HL-60/S4 (cell line): ENCODE measurements around the gene STAT1.

ENCODE experiments used
- in situ Hi-C: fragments of 300-500 bp; cut with MboI; formaldehyde crosslinking; loops from 2 replicates; pipeline ENCODE4 v1.14.3; 2022; ENCODE audit warnings: low sequenced_read_pairs

The STAT1 gene

DNA sequence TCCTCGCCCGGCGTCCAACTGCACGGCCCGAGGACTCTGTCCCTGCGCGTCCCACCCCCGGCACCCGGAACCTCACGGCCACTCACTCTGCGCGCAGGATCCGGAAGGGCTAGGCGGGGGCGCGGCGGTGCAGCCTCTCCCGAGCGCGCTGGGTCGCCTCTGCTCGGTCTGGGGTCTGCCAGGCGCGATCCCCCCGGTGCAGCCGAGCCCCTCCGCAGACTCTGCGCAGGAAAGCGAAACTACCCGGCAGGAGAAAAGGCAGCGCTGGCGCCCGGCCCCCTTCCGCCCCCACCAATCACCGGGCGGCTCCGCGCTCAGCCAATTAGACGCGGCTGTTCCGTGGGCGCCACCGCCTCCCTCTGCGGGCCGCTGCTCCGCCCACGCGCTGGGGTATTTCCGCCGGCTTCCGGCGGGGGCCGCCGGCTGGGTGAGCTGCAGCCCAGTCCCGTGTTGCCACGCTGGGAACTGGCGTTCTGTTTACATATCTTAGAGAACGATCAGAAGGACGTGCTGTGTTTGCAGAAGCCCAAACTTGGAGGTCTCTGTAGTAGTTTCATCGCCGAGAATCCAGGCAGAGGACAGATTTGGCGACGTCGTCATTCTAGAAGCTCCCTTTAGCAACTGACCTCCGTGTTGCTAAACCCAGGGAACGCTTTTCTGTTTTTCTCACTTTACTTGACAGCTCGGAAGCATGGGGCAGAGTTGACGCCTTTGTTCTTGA is at the start of gene STAT1:
Gene STAT1 (minus strand): TSS at position 240 of the 721 bp plus-strand sequence. CDS start 4,168 bp downstream, outside the sequence.
- in situ Hi-C loops = no loop called here

DNA sequence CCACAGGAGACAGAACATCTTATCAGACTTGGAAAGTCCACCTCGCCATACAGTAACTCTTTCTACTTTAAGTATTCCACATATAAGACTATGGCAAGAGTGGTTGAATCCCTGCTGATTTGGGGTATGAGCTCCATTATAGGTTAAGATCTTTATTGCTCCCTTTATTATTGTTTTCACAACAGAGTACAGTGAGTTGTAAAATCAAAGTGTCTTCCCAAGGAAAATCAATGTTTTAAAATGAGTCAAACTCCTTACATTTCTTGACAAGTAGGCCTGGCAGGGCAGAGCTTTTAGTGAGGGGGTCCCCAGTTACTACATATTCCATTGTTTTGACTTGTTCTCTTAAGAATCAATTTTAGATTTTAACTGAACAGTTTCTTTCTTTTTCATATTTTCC is 49.6 kb upstream of the STAT1 start:
- in situ Hi-C loops = loop anchor here (25.0 kb wide), 1 partner anchor 449 kb away; no protein-coding TSS in a partner anchor

DNA sequence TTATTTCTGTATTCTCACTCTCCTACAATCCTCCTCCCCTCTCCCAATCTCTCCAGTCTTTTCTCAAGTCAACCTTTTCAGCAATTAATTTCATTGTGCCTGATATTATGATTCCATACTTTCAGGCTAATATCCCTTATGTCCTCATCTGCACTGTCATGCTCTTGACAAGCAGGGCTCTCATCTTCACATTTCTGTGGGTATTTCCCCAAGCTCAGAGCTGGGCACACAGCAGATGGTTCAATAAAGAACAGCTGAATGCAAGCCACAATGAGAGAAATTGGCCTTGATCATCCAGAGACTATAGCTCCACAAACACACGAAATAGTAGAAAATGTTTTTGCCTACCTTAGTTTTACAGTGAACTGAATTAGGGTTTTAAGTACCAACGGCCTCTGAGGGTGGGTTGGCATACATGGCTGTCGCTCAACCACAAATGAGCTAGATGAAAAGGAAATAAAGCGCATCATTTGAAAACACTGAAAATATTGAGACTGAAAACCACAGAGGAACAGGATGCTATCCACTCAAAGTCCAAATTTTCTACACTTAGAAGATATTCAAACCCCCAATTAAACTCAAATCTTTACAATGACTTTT is 47.5 kb upstream of the STAT1 start:
- in situ Hi-C loops = loop anchor here (25.0 kb wide), 1 partner anchor 451 kb away; no protein-coding TSS in a partner anchor

DNA sequence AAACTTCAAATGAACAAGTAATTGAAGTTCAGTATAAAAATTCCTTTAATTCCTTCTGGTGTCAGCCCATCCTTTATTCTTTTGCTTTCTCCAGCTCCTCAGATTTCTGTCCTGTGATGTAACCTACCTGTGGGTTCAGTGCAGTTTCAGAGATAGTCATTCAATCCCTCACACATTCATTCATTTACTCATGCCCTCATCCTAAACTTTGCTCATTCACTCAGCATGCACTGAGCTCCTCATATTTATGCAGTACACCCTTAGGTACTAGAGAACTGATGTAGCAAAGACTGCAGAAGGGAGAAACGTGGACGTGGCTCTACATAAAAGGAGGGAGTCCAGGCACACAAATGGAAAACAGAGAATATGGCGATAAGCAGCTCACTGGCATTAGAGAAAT is 45.3 kb upstream of the STAT1 start:
- in situ Hi-C loops = loop anchor here (25.0 kb wide), 1 partner anchor 453 kb away; no protein-coding TSS in a partner anchor

DNA sequence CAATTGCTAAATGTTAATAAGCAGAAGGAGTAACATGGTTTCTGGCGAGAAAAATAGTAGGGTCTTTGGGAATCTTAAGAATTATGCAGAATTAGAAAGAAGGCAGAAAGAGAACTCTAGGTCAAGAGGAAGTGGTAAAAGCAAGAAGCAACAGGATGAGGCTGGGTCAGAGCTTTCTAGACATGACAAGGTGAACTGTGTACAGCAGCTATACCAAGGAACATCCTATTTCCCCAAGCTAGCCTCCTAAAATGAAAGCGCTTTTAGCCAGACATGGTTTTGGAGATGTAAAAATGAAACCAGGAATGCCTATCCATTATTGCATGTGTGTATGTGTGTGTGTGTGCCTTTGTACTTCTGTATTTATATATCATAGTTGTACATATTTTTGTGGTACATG is 42.3 kb upstream of the STAT1 start:
- in situ Hi-C loops = loop anchor here (25.0 kb wide), 1 partner anchor 456 kb away; no protein-coding TSS in a partner anchor

DNA sequence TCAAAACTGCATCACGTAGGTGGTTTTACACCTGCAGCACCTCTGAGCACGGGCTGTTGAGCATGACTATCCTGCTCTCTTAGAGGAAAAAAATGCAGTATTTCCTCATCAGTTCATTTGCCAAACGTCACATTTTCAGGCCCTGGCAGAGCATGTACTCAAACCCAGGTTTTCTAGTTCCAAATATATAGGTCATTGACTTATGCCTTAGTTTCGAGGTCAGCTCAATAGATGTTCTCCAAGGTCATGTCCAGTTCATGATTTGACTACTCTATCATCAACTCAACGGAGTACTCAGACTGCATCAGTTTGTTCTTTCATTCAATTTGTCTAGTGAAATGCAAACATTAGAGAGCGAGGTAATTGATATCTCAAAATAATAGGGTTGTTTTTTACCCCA is 39.3 kb upstream of the STAT1 start:
- in situ Hi-C loops = loop anchor here (25.0 kb wide), 1 partner anchor 459 kb away; no protein-coding TSS in a partner anchor

DNA sequence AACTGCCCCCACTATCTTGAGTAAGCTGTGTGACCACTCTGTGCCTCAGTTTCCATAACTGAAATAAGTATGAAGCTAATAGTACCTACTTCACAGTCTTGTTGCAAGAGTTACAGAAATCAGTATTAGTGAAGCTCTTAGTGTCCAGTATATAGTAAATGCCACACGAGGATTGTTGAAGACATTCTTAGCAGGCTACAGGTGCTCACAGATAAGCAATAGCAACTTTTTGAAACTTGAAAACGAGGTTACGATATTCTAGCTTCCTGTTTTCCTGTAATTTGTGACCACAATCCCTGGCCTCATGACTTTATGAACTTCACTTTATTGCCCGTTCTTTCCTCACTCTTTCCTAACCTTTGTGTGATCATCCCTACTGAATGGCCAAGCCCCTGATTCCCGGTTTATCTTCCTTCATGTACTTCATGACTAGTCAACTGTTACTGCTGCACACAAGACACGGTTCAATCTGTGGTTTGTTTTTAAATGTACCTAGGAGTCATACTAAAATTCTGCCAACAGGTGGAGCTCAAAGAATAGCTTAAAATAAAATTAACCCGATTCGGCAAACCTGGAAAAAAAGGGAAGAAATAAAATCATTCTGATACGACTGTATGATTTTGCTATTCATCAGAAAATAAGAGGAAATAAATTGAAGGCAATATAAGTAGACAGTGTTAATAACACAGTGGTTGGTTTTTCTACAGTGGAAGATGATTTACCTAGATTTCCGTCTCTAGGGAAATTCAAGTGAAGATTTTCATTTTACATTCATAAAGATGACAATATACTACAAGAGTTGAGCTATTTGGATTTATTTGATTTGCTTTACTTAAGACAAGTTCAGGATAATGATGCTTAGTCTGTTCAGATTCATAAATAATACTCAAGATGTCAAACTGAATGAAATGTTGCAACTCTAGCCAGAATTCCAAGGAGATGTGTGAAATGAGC is 38.1 kb upstream of the STAT1 start:
- in situ Hi-C loops = loop anchor here (25.0 kb wide), 1 partner anchor 460 kb away; no protein-coding TSS in a partner anchor

DNA sequence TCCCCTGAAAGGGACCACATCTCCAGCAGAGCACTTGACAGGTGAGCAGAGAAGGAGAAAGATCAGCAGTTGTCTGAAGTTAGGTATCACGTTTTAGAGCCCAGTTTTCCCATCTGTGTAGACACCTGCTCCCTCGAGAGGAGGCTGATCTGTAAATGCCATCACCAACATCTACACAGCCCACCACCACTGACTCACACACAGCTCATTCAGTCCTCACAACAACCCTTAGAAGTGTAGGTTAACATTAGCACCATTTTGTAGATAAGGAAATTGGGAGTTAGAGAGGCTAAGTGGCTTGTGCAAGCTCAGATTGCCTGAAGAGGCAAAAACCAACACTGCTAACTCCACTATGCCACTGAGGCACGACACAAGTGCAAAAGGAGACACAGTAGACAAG is 37.2 kb upstream of the STAT1 start:
- in situ Hi-C loops = loop anchor here (25.0 kb wide), 1 partner anchor 461 kb away; no protein-coding TSS in a partner anchor

DNA sequence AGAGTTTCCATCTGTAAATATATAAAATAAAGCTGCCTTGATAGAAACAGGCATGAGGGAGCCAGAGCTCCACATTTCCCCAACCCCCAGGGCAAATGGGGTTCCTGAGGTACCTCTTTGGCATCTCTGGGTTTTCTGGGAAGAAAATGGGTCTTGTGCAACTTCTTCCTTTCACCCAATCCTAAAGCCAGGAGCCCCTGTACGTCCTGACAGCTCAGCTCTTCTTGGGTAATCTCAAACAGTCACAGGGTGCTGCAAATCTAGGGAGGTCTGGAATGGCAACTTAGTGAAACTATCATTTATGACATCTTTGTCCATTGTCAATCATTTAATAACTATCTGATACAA is 36.6 kb upstream of the STAT1 start:
- in situ Hi-C loops = loop anchor here (25.0 kb wide), 1 partner anchor 462 kb away; no protein-coding TSS in a partner anchor

DNA sequence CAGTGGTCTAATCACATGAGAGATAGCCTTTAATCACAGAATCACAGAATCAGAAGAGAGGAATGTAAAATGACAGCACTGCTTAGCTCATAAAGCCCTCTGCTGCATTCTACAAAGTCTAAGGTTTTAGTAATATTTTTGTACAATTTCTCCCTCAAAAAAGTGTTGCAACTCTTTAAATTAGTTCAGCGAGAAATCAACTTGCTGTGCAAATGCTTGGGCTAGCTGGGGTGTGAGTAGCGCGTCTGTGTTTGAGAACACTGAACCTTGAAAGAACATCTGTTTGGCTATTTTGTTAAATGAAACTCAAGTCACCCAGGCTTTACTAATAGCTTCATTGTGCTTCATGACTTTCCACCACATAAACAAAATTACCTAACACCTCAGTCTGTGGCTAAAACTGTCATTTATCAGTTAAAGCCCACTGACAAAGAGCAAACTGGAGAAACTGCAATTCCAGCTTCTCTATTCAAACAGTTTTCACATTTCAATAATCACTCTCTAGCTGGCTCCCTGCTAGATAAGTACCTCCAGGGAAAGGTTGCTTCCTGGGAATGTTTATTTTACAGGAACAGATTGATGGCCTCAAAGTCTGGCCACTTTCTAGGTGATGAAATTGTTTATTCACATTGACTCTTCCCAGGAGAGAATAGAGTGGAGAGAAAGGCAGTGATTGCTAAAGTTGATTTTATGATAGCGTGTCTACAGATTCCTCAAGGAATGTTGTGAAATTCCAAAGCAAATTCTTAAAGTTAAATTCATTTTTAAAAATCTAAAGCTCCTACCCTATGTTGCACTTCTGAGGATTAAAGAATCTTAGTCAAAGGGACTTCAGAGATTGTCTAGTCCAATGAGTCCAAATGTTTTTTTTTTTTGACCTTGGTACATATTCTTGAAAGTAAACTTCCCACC is 36.0 kb upstream of the STAT1 start:
- in situ Hi-C loops = loop anchor here (25.0 kb wide), 1 partner anchor 462 kb away; no protein-coding TSS in a partner anchor

DNA sequence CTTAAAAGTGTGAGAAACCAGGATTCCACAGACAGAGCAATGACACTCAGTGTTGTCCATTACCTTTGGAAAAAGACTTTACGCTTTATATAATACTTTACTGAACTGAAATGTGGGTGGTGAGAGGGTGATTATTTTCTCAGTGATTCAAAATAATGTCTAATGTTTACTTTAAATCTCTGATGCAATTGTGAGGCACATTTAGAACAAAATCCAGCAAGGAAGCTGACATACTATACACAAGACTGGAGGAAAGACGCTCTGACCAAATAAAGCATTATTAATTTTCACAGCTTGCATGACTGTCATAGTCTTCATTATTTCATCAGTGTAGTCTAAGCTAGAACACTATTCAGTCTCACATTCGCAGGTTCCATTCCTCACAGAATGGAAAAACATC is 34.1 kb upstream of the STAT1 start:
- in situ Hi-C loops = no loop called here

DNA sequence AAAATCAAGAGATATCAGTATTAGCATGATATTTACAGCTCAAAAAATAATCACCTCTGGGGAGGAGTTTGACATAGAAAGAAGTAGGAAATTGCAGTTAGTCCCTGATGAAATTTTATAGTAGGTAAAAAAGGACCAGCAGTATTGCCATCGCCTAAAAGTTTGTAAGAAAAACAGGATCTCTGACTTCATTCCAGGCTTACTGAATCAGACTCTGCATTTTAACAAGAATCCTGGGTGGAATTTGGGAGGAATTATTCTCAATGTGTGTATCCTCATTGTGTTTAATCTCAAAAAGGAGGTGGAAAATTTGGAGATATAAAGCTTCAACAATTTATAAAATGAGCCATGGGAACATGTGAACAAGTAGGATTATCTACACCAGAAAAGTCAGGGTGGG is 31.2 kb upstream of the STAT1 start:
- in situ Hi-C loops = no loop called here

DNA sequence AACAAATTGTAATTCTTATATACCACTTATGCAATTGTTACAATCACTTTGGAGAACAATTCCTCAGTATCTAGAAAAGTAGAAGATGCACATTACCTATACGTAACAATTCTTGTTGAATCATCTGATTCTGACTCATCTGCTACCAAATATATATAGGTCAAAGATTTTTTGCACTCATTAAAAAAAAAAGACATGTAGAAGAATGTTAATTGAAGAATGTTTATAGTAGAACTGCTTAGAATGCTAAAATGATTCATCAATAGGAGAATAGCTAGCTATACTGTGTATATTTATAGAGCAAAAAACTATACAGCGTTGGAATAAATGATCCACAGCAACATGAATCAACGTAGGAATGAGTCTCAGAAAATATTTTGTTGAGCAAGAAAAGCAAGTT is 29.5 kb upstream of the STAT1 start:
- in situ Hi-C loops = no loop called here

DNA sequence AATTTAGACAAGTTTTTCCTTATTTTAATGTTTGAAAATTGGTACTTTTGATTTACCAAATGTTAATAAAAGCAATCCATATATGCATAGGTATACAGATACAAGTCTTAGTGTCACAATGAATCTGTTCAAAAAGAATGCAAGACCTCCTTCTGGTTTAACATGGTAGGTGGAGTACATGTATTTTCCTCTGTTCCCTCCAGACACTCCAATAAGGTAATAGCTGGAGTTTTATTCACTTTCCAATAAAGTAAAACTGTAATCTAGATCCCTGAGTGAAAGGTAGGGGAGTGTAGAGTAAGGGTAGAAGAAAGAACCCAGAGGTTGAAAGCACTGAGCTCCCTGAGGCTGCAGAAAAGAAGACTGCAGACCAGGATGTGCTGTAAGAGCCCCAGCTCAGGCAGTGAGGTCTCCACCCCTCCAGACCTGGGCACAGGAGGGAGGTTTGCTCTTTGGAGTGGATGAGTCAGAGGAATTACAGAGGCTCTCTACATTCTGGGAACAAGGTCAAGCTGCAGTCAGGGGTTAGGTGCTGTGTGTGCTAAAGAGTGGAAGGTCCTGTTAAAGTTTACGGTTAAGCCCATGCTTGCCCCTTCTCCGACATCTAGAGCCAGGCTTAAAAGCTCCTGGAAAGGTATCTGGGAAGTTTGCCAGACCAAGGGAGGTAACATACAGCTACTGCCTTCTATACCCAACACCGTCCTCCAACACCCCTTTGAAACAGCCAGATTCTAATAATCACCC is 27.6 kb upstream of the STAT1 start:
- in situ Hi-C loops = no loop called here

DNA sequence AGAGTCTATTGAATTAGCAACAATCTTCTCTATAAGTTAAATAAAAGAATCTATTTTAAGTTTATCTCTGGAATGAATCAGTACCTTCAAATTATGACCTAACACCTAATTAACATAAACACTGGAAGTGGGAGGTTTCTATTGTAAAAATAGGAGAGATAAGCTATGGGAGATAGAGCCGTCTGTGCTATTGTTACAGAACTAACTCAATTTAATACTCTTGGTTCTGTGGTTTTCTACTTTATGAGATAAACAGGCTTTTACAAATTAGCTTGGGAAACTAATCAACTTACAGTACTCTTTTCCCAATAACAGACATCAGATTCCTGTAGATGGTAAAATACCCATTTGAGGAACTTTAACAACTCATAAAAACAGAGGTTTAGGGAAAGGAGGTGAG is 25.6 kb upstream of the STAT1 start:
- in situ Hi-C loops = no loop called here

DNA sequence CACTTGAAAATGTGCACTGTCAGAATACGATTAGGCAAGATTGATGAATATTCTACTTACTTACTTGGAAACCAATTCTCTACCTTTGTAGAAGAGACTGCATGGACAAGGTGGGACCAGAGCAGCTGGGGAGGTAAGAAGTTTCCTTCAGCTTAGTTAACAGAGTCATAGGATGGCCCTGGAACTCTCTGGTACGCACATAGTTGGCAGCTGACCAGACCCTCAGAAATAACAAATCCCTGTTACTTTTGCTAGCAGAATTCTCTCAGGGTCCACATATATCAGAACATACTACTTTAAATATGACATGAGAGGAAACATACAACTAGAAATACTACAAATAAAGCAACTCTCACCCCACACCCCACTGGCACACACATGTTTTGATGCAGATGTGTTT is 24.8 kb upstream of the STAT1 start:
- in situ Hi-C loops = no loop called here

DNA sequence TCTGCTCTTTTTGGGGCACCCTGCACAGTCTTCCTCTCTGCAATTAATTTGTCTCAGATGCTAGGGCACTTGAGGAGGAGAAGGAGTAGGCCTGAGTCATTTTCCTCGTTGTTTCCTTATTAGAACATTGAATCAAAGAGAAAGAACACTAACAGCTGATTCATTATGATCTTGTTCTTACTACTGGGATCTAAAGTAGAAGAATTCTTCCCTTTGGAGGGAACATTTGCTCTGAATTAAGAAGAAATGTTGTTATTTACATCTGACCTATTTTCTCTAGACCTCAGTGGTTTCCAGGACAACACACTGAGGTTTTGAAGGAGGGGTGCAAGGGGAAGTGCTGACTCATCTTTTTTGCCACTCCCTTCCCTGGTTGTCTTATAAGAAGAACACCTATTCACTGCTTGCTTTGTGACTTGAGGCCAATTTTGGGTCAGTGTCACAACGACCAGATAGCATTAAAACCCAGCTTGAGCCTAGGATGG is 24.3 kb upstream of the STAT1 start:
- in situ Hi-C loops = no loop called here

DNA sequence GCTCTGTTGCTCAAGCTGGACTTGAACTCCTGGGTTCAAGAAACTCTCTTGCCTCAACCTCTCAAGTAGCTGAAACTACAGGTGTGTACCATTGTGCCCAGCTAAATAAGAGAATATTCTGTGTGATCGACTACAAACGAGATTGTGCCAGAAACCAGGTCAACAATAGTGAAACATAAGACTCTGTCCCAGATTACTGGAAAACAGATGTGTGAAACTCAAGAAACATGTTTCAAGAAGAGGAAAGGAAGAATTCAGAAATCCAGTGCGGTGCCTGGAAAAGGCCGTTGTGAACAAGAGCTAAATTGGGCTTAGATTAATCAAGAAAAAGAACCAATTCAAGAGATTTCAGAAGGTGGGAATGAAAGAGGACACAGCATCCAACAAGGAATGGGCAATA is 23.4 kb upstream of the STAT1 start:
- in situ Hi-C loops = no loop called here

DNA sequence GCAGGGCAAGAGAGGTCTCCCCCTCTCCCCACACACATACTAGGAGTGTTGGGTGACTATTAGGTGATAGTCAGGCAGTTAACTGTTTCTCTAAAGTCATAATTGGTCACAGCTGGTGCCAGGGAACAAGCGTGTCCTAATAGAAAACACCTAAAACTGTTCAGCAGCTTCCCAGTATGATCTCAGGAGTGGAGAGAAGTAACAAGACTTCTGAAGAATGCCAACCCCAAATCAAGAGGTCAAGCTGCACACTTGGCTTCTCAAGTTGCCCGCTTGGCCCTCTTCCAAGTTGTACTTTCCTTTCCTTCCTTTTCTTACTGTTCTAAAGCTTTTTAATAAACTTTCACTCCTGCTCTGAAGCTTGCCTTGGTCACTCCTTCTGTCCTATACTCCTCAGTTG is 22.4 kb upstream of the STAT1 start:
- in situ Hi-C loops = no loop called here
